Measurements from ENCODE around the gene MYO3A.
"Not testable (repeated sequence)": the region's sequence is repeated elsewhere in the genome, so short reads cannot be mapped to it uniquely, and the experiment has no call there.

The MYO3A gene

GRCh38 chr10:26046073-26046700 lies 112.2 kb downstream of the MYO3A start:
- TF ChIP-seq, protein P1, sequence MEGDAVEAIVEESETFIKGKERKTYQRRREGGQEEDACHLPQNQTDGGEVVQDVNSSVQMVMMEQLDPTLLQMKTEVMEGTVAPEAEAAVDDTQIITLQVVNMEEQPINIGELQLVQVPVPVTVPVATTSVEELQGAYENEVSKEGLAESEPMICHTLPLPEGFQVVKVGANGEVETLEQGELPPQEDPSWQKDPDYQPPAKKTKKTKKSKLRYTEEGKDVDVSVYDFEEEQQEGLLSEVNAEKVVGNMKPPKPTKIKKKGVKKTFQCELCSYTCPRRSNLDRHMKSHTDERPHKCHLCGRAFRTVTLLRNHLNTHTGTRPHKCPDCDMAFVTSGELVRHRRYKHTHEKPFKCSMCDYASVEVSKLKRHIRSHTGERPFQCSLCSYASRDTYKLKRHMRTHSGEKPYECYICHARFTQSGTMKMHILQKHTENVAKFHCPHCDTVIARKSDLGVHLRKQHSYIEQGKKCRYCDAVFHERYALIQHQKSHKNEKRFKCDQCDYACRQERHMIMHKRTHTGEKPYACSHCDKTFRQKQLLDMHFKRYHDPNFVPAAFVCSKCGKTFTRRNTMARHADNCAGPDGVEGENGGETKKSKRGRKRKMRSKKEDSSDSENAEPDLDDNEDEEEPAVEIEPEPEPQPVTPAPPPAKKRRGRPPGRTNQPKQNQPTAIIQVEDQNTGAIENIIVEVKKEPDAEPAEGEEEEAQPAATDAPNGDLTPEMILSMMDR (conservative IDR thresholded peaks at IDR 0.05), result no peak
- H3K27ac ChIP-seq, result no peak overlapping the region

GRCh38 chr10:26048756-26049155 lies 114.7 kb downstream of the MYO3A start:
- TF ChIP-seq, protein P1 (conservative IDR thresholded peaks at IDR 0.05), result no peak
- no peak overlapping the region for H3K27ac ChIP-seq

DNA sequence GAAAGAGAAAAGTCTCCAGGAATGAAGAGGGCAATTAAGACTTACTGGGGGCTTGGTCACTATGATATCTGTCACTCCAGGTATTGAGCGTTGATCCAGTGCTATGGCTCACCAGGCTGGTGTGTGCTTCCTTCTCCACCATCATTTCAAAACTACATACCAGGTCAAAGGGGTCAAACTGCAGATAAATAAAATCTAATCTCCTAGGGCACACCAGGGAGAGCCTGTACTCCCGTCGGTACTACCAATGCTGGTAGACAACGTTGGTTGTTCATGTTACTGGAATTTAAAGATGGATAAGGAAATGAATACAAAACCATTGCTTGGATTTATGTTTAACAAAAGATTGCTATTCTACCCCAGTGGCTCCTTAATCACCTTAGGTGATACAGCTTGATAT lies 118.3 kb downstream of the MYO3A start:
- TF ChIP-seq, protein P1 (conservative IDR thresholded peaks at IDR 0.05), result no peak
- no peak overlapping the region for H3K27ac ChIP-seq

GRCh38 chr10:26057466-26057865 lies 123.4 kb downstream of the MYO3A start:
- TF ChIP-seq, protein P1 (conservative IDR thresholded peaks at IDR 0.05), result no peak
- no peak overlapping the region for H3K27ac ChIP-seq

GRCh38 chr10:26064106-26064505 lies 130.1 kb downstream of the MYO3A start:
- TF ChIP-seq, protein P1 (conservative IDR thresholded peaks at IDR 0.05), result no peak
- H3K27ac ChIP-seq, result no peak overlapping the region

DNA sequence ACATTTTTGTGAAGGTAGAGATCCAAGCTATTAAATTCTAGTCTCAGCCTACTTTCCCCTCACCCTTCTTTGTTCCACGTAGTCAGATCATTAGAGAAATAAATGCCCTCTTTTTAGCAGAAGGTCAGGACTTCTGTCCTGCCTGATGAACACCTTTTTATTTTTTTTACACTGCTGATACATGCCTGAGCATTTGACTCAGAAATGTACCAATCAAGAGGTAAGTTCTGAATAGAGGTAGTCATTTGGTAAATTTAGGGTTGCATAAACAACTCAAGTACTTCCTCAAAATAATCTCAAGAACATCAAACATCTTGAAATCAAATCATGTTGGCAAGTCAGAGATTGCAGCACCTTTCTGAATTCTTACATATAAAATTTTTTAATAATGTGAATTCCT lies 133.7 kb downstream of the MYO3A start:
- no peak overlapping the region for H3K27ac ChIP-seq
- TF ChIP-seq, protein P1 (conservative IDR thresholded peaks at IDR 0.05), result no peak

- H3K27ac ChIP-seq, result not testable (repeated sequence)
Measured at GRCh38 chr10:26080971-26081370, 146.9 kb downstream of the MYO3A start.

DNA sequence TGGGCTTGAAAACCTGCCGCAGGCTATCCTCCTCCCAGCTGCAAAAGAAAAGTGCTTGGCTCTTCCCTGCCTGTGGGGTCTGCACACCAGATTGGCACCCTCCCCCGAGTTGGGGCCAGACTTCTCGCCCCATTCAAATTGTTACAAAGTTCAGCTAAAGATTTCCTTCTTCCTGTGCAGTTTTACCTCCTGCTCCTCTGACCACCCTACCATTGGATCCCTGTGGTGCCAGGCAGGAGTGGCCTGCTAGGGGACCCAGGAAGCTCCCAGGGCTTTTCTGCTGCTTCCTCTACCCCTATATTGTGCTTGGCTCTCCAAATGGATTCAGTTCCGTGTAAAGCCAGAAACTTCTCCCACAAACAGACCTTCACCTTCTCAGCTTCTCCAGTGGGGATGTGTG lies 147.4 kb downstream of the MYO3A start:
- TF ChIP-seq, protein P1 (conservative IDR thresholded peaks at IDR 0.05), result no peak
- H3K27ac ChIP-seq, result no peak overlapping the region

Measured in VCaP (cell line).